HG03520 (cell line): ENCODE results near the gene THOC5.
"Not testable (repeated sequence)": the region's sequence is repeated elsewhere in the genome, so short reads cannot be mapped to it uniquely, and the experiment has no call there.

Experiments used
- ATAC-seq: cut with Tn5 transposase; IDR thresholded peaks from one replicate; pipeline ENCODE4 v1.9.1; 2021; ENCODE audit warnings: mild to moderate bottlenecking, moderate library complexity; ENCODE audit not compliant: unreplicated experiment

The THOC5 gene

GRCh38 chr22:29563652-29564460 is 10.3 kb upstream of the THOC5 start:
- no peak for ATAC-seq

- no peak for ATAC-seq
Observed at GRCh38 chr22:29559853-29560252, 6.3 kb upstream of the THOC5 start.

DNA sequence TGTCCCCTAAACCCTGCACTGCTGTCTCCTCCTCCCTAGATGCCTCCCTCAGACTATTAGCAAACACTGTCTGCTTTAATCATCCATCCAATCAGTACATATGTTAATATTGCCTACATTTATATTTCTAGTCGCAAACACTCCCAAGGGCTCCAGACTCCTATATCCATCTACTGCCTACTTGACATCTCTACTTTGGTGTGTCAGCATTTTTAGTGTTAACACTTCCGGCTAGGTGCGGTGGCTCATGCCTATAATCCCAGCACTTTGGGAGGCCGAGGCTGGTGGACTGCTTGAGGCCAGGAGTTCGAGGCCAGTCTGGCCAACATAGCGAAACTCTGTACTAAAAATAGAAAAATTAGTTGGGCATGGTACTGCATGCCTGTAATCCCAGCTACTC is 5.5 kb upstream of the THOC5 start:
- ATAC-seq, result no peak

DNA sequence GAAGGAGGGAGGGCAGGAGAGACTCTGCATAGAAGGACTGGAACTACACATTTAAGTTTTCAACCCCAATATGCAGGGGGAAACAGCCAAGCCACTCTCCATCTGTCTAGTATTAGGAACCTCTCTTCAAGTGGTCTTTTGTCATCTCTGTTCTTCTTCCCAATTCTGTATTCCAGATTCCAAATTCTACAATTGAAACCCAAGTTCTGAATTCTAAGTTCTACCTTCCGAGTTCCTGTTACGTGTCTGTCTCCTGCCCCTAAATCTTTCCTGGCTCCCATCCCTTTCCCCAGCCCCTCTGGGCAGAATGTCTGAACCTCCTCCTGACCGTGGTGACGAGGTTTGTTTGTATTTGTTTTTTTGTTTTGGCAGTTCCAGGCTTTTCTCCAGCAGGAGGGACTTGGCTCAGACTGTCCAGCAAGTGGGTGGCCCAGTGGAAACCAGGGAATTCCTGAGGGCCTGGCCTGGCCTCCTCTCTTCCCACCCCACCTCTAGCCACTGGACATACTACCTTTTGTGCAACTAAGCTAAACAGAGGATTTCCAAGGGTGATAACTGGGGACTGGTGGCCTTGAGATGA is 1.6 kb upstream of the THOC5 start:
- ATAC-seq, result no peak

DNA sequence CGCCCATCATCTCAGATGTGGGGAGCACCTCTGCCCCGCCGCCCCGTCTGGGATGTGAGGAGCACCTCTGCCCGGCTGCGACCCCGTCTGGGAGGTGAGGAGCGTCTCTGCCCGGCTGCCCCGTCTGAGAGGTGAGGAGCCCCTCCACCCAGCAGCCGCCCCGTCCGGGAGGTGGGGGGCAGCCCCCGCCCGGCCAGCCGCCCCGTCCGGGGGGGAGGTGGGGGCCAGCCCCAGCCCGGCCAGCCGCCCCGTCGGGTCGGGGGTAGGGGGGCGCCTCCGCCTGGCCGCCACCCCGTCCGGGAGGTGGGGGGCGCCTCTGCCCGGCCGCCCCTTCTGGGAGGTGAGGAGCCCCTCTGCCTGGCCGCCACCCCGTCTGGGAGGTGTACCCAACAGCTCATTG is 1.2 kb downstream of the THOC5 start:
- ATAC-seq, result not testable (repeated sequence)

- ATAC-seq, result no peak
Observed at GRCh38 chr22:29550005-29550404, 3.6 kb downstream of the THOC5 start.

DNA sequence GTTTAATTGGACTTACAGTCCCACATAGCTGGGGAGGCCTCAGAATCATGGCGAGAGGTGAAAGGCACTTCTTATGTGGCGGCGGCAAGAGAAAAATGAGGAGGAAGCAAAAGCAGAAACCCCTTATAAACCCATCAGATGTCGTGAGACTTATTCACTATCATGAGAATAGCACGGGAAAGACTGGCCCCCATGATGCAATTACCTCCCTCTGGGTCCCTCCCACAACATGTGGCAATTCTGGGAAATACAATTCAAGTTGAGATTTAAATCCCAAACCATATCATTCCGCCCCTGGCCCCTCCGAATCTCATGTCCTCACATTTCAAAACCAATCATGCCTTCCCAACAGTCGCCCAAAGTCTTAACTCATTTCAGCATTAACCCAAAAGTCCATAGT is 8.5 kb downstream of the THOC5 start:
- ATAC-seq, result not testable (repeated sequence)

DNA sequence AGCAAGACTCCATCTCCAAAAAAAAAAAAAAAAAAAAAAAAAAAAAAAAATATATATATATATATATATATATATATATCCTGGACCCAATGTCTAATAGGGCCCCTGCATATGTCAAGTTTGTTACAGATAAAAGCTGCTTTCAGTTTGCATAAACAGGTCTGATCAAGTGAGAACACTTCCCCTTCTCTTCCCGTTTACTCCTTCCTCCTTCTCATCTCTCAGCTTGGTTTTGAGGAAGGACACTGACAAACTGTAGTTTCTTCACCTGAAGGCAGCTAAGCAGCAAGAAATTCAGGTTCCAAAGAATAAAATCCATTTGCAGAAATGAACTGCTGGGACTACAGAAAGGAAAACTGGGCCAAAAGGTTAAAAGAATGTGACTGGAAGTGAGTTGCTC is 11.7 kb downstream of the THOC5 start:
- ATAC-seq, result no peak

GRCh38 chr22:29539105-29539504 is 14.5 kb downstream of the THOC5 start:
- ATAC-seq, result no peak

- ATAC-seq, result no peak
Observed at GRCh38 chr22:29536411-29536810, 17.1 kb downstream of the THOC5 start.

DNA sequence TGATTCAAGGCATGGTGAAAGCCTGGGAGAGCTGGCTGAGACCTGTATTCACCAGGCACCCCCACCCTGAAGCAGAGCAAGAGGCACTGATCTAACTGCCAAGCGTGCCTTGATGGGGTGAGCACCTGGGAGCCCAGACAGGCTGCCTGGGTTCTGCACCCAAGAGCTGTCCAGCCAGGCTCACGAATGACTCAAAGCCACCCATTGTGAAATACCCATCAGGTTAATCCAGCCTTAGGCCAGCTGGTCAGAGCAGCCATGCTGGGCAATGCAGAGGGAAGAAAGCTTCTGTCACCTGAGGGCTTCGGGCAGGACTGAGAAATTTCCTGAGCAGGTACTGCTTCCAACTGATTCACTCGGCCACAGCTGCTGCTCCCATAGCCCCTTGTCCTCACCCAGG is 22.1 kb downstream of the THOC5 start:
- ATAC-seq, result no peak

- no peak for ATAC-seq
Observed at GRCh38 chr22:29530716-29531115, 22.8 kb downstream of the THOC5 start.

DNA sequence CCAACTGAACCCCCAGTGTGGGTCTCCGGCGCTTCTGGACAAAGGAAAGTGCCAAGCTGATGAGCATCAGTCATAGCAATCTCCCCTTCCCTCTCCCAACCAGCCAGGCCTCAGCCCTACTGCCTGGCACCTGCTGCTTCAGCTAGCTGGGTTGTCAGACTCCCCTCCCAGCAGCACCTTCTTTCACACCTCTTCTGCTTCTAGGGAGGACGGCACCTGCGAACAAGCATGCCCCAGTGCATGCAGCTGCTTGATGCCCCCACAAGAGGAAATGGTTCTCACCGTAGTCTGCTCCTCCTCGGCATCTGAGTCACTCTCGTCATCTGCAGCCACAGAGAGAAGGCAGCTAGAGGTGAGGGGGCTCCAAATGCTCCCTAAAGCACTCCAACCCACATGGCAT is 25.4 kb downstream of the THOC5 start:
- no peak for ATAC-seq

- no peak for ATAC-seq
Observed at GRCh38 chr22:29524442-29525191, 28.9 kb downstream of the THOC5 start.

GRCh38 chr22:29523761-29524160 is 29.8 kb downstream of the THOC5 start:
- no peak for ATAC-seq

DNA sequence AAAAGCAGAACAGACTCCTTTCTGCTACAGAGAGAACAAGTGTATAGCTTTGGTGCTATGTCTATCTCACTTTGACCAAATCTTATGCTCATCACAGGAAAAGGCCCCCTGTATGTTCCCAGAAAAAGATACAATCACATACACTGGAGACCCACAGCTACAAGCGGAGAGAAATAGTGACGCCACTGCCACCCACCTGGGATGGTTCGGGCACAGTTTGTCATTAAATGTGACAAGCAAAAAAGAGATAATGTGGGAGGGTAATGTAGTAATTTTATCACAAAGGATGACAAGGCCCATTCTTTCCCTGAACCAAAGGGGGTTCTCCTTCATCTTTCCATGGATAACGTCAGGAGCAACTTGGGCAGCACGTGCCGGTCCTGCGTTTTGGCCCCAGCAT is 32.0 kb downstream of the THOC5 start:
- no peak for ATAC-seq

GRCh38 chr22:29520851-29521250 is 32.7 kb downstream of the THOC5 start:
- no peak for ATAC-seq

DNA sequence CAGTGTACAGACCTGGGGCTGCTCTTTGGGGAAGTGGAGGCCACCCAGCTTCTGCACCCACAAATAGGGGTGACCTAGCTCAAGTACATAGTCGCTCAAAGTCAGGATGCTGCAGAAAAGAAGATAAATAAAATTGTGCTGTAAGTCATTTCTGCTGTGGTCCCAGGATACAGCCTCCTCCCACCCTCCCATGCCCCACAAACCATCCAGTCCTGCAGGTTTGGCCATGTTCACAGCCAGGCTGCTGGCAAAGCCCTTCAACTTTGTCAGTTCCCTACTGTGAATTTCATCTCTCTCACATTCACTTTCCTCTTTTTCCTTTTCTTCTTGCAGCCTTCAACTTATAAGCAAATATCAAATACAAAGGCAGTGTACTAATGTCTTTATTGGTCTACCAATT is 33.6 kb downstream of the THOC5 start:
- no peak for ATAC-seq

- ATAC-seq, result no peak
Observed at GRCh38 chr22:29518427-29518826, 35.1 kb downstream of the THOC5 start.

- ATAC-seq, result no peak
Observed at GRCh38 chr22:29517215-29517908, 36.2 kb downstream of the THOC5 start.

GRCh38 chr22:29512031-29512430 is 41.5 kb downstream of the THOC5 start:
- ATAC-seq, result no peak
